ENCODE results near the gene GAB4. TPM values are rescaled to one million over a fixed set of nuclear protein-coding genes. Genes with fewer than 3 reads are reported as not detected.

Gene GAB4
- total and polyA plus RNA-seq, 2 donors (not counting 3 experiments of a cell fraction or from before 2014, with no cell fraction given), result not detected

DNA sequence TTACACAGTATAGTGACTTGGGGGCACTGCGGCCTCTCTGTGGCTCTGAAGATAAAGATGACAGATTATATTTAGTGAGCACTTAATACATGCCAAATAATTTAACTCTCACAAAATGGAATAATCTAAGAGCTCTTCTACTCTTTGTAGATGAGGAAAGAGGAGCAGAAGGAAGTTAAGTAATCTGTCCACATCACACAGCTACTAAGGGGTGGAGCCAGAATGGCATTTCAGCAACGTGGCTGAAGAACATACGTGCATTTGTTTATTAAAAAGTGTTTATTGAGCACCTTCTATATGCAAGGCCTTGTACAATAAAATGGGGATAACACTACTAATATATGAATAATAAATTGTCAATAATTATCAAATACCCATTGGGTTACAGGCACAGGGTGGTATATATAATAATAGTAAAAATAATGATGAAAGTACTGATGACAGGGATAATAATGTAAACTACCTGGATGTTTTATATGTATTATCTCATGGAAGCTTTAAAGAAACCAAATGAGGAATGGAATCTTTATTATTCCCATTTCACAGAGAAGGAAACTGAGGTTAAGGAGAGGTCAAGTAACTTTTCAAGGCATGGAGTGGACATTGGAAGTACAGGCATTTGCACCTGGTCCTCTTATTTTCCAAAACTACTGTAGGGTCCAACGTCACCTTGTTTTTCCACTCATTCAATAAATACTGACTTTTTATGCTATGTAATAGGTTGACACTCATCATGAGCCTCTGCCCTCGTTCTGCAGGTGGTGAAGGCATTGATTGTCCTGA is 38.7 kb upstream of the GAB4 start:
- BruUV-seq (replicated peaks), result no TSS peak
- H3K79me2 ChIP-seq (ENCODE audit: control insufficient read depth, insufficient read depth, low read length), result no peaks in the 10 kb centered on the region
- dilution Hi-C loops (cut with MboI; ENCODE audit: extremely low pct_ligation_motif_present, low sequenced_read_pairs) (no loop called here), intact Hi-C loops (cut with micrococcal nuclease) (no loop called here)
- no peaks in the 10 kb centered on the region for H3K36me3 ChIP-seq (ENCODE audit: control insufficient read depth in 2 of 2, extremely low read depth in 1 of 2, insufficient read depth in 2 of 2, low read length in 2 of 2)
- no peaks in the 10 kb centered on the region for H3K4me1 ChIP-seq (ENCODE audit: control insufficient read depth, extremely low read depth, insufficient read depth, low read length)
- POLR2A ChIA-PET, result no interaction called here
- H3K27ac ChIP-seq (ENCODE audit: insufficient read depth, low read depth, low read length), result no peak overlapping the region
- H3K9me1 ChIP-seq (replicated peaks; ENCODE audit: control insufficient read depth, extremely low read depth, insufficient read depth, low read length), result no peaks in the 10 kb centered on the region
- H3K9ac ChIP-seq (replicated peaks; ENCODE audit: extremely low read depth, insufficient read depth, low read length), result no peak overlapping the region
- FAIRE-seq (no peak), DNase-seq (ENCODE audit: low read depth, low spot score) (no peak)
- TF ChIP-seq POLR2AphosphoS5 (IDR thresholded peaks at IDR 0.05; ENCODE audit: insufficient read depth, low read depth, low read length) (no peak), EZH2 (IDR thresholded peaks at IDR 0.05; ENCODE audit: borderline replicate concordance, low read depth, low read length, severe bottlenecking) (no peak), FOS (IDR thresholded peaks at IDR 0.05; ENCODE audit: borderline replicate concordance, insufficient read depth, low read length) (no peak), POLR2A (IDR thresholded peaks at IDR 0.05; ENCODE audit: low read depth, low read length) (no peak), GATA2 (IDR thresholded peaks at IDR 0.05; ENCODE audit: insufficient read depth, insufficient read length, low read depth, low read length) (no peak), MYC (IDR thresholded peaks at IDR 0.05; ENCODE audit: low read depth, low read length) (no peak), JUN (IDR thresholded peaks at IDR 0.05; ENCODE audit: borderline replicate concordance, insufficient read depth, insufficient read length, low read depth) (no peak)
- TF ChIP-seq, protein P1, sequence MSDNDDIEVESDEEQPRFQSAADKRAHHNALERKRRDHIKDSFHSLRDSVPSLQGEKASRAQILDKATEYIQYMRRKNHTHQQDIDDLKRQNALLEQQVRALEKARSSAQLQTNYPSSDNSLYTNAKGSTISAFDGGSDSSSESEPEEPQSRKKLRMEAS (IDR thresholded peaks at IDR 0.05; ENCODE audit: insufficient read depth, insufficient read length), result no peak
- TF ChIP-seq, protein P2, sequence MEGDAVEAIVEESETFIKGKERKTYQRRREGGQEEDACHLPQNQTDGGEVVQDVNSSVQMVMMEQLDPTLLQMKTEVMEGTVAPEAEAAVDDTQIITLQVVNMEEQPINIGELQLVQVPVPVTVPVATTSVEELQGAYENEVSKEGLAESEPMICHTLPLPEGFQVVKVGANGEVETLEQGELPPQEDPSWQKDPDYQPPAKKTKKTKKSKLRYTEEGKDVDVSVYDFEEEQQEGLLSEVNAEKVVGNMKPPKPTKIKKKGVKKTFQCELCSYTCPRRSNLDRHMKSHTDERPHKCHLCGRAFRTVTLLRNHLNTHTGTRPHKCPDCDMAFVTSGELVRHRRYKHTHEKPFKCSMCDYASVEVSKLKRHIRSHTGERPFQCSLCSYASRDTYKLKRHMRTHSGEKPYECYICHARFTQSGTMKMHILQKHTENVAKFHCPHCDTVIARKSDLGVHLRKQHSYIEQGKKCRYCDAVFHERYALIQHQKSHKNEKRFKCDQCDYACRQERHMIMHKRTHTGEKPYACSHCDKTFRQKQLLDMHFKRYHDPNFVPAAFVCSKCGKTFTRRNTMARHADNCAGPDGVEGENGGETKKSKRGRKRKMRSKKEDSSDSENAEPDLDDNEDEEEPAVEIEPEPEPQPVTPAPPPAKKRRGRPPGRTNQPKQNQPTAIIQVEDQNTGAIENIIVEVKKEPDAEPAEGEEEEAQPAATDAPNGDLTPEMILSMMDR (IDR thresholded peaks at IDR 0.05; ENCODE audit: extremely low read depth in 1 of 2, insufficient read depth in 1 of 2, low read depth in 1 of 2, low read length in 2 of 2), result no peak
- no peaks in the 10 kb centered on the region for H4K20me1 ChIP-seq (replicated peaks; ENCODE audit: control insufficient read depth, extremely low read depth, insufficient read depth, low read length)
- no peaks in the 10 kb centered on the region for H3K9me3 ChIP-seq (replicated peaks; ENCODE audit: control insufficient read depth, insufficient read depth, low read length)
- no peaks in the 10 kb centered on the region for H3K27me3 ChIP-seq (ENCODE audit: control insufficient read depth in 2 of 2, insufficient read depth in 2 of 2, low read length in 2 of 2)
- H3K4me3 ChIP-seq (replicated peaks in 1 of 3; ENCODE audit: insufficient read depth in 1 of 3, low read depth in 1 of 3, low read length in 3 of 3), result no peak overlapping the region
- CTCF ChIA-PET, result interaction anchor here (2.8 kb wide), 1 partner anchor 12 kb away, joined by 17 read pairs; no protein-coding TSS in a partner anchor
- no peak overlapping the region for H3K4me2 ChIP-seq (ENCODE audit: insufficient read depth, low read length)
- H2AFZ ChIP-seq (ENCODE audit: low read depth, low read length), result no peak overlapping the region
